Uterus (tissue), 4 donors: ENCODE data around the gene NT5E. TPM values are rescaled to one million over a fixed set of nuclear protein-coding genes. Genes with fewer than 3 reads are reported as not detected.

Source experiments
- DNase-seq, 2 donors: peaks; one replicate each; pipeline ENCODE4 v3.0.0-alpha.2; 2019 to 2020
- H3K27ac ChIP-seq, 2 donors: fragments of 200-600 bp; sonication (generic); 1 replicate in 1 of 2; 2 replicates in 1 of 2; pipeline ENCODE4 v1.5.1; 2016 to 2018
- H3K27me3 ChIP-seq, 2 donors: fragments of 200-600 bp; sonication (generic); one replicate each; pipeline ENCODE4 v1.5.1; 2018 to 2019; ENCODE audit warnings: control low read depth in 1 of 2
- H3K36me3 ChIP-seq, 2 donors: fragments of 200-600 bp; sonication (generic); one replicate each; pipeline ENCODE4 v1.5.1; 2019; ENCODE audit warnings: control low read depth in 1 of 2
- H3K4me1 ChIP-seq, 2 donors: fragments of 200-600 bp; sonication (generic); one replicate each; pipeline ENCODE4 v1.5.1; 2018 to 2019; ENCODE audit warnings: control low read depth in 1 of 2
- H3K4me3 ChIP-seq, 2 donors: fragments of 200-600 bp; sonication (generic); 1 replicate in 1 of 2; 2 replicates in 1 of 2; pipeline ENCODE4 v1.5.1; 2018 to 2019; ENCODE audit warnings: mild to moderate bottlenecking in 1 of 2
- H3K9me3 ChIP-seq, 2 donors: fragments of 200-600 bp; sonication (generic); one replicate each; pipeline ENCODE4 v1.5.1; 2019; ENCODE audit warnings: control low read depth in 1 of 2
- CTCF ChIP-seq, 4 experiments: fragments of 200-600 bp in 2 of 4; fragments of 450-650 bp in 2 of 4; sonication (generic) in 2 of 4; IDR thresholded peaks; one replicate each; pipeline ENCODE4 v1.5.1; 2016 to 2019; ENCODE audit warnings: antibody characterized with exemption in 4 of 4, mild to moderate bottlenecking in 2 of 4, moderate library complexity in 1 of 4
- POLR2A ChIP-seq, 2 donors: fragments of 450-650 bp; IDR thresholded peaks; one replicate each; pipeline ENCODE4 v1.6.1; 2016; ENCODE audit warnings: antibody characterized with exemption in 2 of 2, mild to moderate bottlenecking in 1 of 2, moderate library complexity in 1 of 2
- intact Hi-C: fragments of 100-400 bp; cut with DNase I; formaldehyde crosslinking; loops from one replicate; pipeline ENCODE4 v1.15.1; 2023; ENCODE audit warnings: low total_unique reads
- total RNA-seq, 4 donors: library from RNA; depleted of rRNA in 3 of 4; stranded (reverse); fragments of >200 nt in 3 of 4; gene quantifications; one replicate each; pipeline versions ENCODE4 v1.1.0 to v1.2.4, GENCODE V29; 2014 to 2023
- donor health status: DM: yes; HTN: yes; CAD: no.

NT5E gene
- total RNA-seq, 4 donors from 2014 or later, result 23.5 to 136 (median 65.4) TPM

- H3K9me3 ChIP-seq, result peaks cover 0 to 10% of the 10 kb centered on the region in 2 donors
- H3K27ac ChIP-seq, result peak overlapping the region in 1 of 2 donors; percentile 4
- no peaks in the 10 kb centered on the region for H3K27me3 ChIP-seq
- DNase-seq, result no peak
- TF ChIP-seq POLR2A (IDR thresholded peaks at IDR 0.05) (no peak), CTCF (IDR thresholded peaks at IDR 0.05) (no peak)
- H3K4me3 ChIP-seq, result no peak overlapping the region
- H3K4me1 ChIP-seq, result peaks cover 0 to 7% of the 10 kb centered on the region in 2 donors
- peaks cover 0 to 4% of the 10 kb centered on the region in 2 donors for H3K36me3 ChIP-seq
- intact Hi-C loops, result no loop called here
Observed at GRCh38 chr6:85421181-85421580, 28.7 kb upstream of the NT5E start.

DNA sequence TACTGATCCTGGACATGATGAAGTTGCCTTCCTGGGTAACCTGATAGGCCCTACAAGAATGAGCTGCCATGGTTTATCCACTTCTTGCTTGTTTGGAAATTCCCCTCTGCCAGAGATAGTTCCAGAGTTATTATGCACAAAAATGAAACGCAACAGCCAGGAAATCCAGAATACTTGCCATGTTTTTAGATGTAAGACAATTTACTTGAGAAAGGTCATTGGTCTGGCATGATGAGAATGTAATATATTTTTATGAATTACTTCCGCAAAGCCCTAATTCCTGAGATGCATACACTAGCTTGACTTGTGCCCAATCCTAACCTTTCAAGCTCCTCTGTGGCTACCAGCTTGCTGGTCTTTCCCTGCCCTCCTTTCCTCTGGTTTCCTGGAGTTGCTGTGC lies 27.9 kb upstream of the NT5E start:
- Histone ChIP-seq H3K9me3 (peaks cover 0 to 10% of the 10 kb centered on the region in 2 donors), H3K4me1 (peaks cover 0 to 7% of the 10 kb centered on the region in 2 donors), H3K4me3 (no peak overlapping the region), H3K27me3 (no peaks in the 10 kb centered on the region), H3K36me3 (peaks cover 0 to 4% of the 10 kb centered on the region in 2 donors), H3K27ac (peak overlapping the region in 1 of 2 donors; percentile 44)
- TF ChIP-seq POLR2A (IDR thresholded peaks at IDR 0.05) (no peak), CTCF (IDR thresholded peaks at IDR 0.05) (no peak)
- intact Hi-C loops, result no loop called here
- no peak for DNase-seq

GRCh38 chr6:85422996-85423395 lies 26.9 kb upstream of the NT5E start:
- no peak for TF ChIP-seq POLR2A (IDR thresholded peaks at IDR 0.05)
- no peak for TF ChIP-seq CTCF (IDR thresholded peaks at IDR 0.05)
- Histone ChIP-seq H3K4me3 (no peak overlapping the region), H3K4me1 (peaks cover 0 to 7% of the 10 kb centered on the region in 2 donors), H3K9me3 (peaks cover 0 to 10% of the 10 kb centered on the region in 2 donors), H3K36me3 (peaks cover 0 to 4% of the 10 kb centered on the region in 2 donors), H3K27ac (peak overlapping the region; percentile 7 to 44), H3K27me3 (no peaks in the 10 kb centered on the region)
- intact Hi-C loops, result no loop called here
- DNase-seq, result peak in 1 of 2 donors; percentile 33

- H3K4me3 ChIP-seq, result no peak overlapping the region
- no peak for DNase-seq
- intact Hi-C loops, result no loop called here
Observed at GRCh38 chr6:85424981-85425380, 24.9 kb upstream of the NT5E start.

GRCh38 chr6:85425997-85426396 lies 23.9 kb upstream of the NT5E start:
- intact Hi-C loops, result no loop called here
- no peaks in the 10 kb centered on the region for H3K4me1 ChIP-seq
- H3K27ac ChIP-seq, result no peak overlapping the region
- TF ChIP-seq CTCF (IDR thresholded peaks at IDR 0.05), result no peak
- TF ChIP-seq POLR2A (IDR thresholded peaks at IDR 0.05), result no peak
- no peaks in the 10 kb centered on the region for H3K27me3 ChIP-seq
- peaks cover 0 to 4% of the 10 kb centered on the region in 2 donors for H3K36me3 ChIP-seq
- DNase-seq, result no peak
- H3K4me3 ChIP-seq, result no peak overlapping the region
- peaks cover 0 to 10% of the 10 kb centered on the region in 2 donors for H3K9me3 ChIP-seq

More at GRCh38 chr6:85424981-85425380, 24.9 kb upstream of the NT5E start:
- TF ChIP-seq CTCF (IDR thresholded peaks at IDR 0.05), result no peak
- TF ChIP-seq POLR2A (IDR thresholded peaks at IDR 0.05), result no peak
- no peaks in the 10 kb centered on the region for H3K4me1 ChIP-seq
- H3K27ac ChIP-seq, result no peak overlapping the region
- peaks cover 0 to 10% of the 10 kb centered on the region in 2 donors for H3K9me3 ChIP-seq
- H3K27me3 ChIP-seq, result no peaks in the 10 kb centered on the region
- H3K36me3 ChIP-seq, result peaks cover 0 to 4% of the 10 kb centered on the region in 2 donors
